ENCODE measurements around the gene TM4SF18.

TM4SF18 gene

GRCh38 chr3:149330609-149331331 lies 2.7 kb downstream of the TM4SF18 start:
- no peak for DNase-seq (ENCODE audit: low read depth, low spot score)

- DNase-seq (ENCODE audit: low read depth, low spot score), result no peak
These were observed 6.3 kb downstream of the TM4SF18 start for GRCh38 chr3:149327156-149327555.

GRCh38 chr3:149325581-149325980 lies 7.9 kb downstream of the TM4SF18 start:
- DNase-seq (ENCODE audit: low read depth, low spot score), result no peak

DNA sequence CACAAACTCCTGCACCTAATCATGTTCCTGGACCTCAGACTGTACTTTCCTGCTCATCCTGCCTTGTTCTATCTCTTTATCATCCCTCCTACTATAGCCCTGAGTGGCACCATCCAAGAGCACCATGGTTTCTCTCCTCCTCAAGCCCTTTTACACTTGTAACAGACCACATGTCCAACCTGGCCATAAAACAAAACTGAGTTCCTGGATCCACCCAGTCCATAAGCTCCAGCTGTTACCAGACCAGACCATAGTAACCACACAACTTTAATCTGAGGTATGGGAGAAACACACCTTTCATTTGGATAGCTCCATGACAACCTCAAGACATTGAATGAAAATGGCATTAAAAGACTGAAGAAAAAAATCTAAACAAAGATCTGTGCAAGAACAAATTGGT lies 9.1 kb downstream of the TM4SF18 start:
- DNase-seq (ENCODE audit: low read depth, low spot score), result no peak

GRCh38 chr3:149321640-149322039 lies 11.8 kb downstream of the TM4SF18 start:
- no peak for DNase-seq (ENCODE audit: low read depth, low spot score)

DNA sequence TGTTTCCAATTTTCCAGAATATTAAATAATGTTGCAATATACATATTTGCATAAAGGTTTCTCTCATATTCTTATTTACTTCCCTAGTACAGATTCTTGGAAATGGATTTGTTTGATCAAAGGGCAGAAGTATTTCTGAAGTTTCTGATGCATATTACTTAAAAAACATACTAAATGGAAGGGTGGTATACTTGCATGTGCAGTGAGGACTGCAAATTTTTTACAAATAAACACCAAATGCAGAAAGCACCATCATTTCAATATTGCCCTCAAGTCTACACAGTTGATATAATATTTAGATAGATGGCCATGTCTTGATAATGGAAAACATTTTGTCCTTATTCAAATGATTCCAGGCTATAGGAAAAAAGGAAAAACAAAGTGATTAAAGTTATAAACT lies 12.3 kb downstream of the TM4SF18 start:
- DNase-seq (ENCODE audit: low read depth, low spot score), result no peak

- no peak for DNase-seq (ENCODE audit: low read depth, low spot score)
These were observed 13.7 kb downstream of the TM4SF18 start for GRCh38 chr3:149319750-149320149.

GRCh38 chr3:149317072-149317471 lies 16.4 kb downstream of the TM4SF18 start:
- DNase-seq (ENCODE audit: low read depth, low spot score), result no peak

- DNase-seq (ENCODE audit: low read depth, low spot score), result no peak
These were observed 17.0 kb downstream of the TM4SF18 start for GRCh38 chr3:149316437-149316836.

DNA sequence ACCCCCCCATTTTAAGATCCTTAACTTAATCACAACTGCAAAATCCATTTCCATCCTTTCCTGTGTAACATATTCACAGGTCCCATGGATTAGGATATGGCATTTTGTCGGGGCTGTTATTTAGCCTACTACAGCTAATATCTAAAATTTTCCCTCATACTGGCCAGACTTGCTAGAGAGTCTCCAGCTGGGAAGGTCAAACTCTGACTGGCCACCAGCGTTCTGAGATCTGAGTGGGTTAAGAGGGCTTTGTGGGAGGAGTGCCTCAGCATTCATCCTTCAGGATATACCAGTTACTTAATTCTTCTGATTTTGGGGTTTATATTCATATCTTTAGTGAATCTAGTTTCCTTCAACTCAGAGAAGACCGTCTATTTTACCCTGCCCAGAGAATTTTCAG lies 17.7 kb downstream of the TM4SF18 start:
- DNase-seq (ENCODE audit: low read depth, low spot score), result no peak

- no peak for DNase-seq (ENCODE audit: low read depth, low spot score)
These were observed 18.4 kb downstream of the TM4SF18 start for GRCh38 chr3:149314807-149315578.

DNA sequence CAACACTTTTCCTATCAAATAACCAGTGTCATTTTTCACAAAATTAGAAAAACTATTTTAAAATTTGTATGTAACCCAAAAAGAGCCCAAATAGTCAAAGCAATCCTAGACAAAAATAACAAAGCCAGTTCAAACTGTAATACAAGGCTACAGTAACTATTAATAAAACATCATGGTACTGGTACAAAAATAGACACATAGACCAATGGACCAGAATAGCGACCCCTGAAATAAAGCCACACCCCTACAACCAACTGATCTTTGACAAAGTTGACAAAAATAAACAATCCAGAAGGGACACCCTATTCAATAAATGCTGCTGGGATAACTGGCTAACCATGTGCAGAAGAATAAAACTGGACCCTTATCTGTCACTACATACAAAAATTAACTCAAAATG lies 19.9 kb downstream of the TM4SF18 start:
- DNase-seq (ENCODE audit: low read depth, low spot score), result no peak

DNA sequence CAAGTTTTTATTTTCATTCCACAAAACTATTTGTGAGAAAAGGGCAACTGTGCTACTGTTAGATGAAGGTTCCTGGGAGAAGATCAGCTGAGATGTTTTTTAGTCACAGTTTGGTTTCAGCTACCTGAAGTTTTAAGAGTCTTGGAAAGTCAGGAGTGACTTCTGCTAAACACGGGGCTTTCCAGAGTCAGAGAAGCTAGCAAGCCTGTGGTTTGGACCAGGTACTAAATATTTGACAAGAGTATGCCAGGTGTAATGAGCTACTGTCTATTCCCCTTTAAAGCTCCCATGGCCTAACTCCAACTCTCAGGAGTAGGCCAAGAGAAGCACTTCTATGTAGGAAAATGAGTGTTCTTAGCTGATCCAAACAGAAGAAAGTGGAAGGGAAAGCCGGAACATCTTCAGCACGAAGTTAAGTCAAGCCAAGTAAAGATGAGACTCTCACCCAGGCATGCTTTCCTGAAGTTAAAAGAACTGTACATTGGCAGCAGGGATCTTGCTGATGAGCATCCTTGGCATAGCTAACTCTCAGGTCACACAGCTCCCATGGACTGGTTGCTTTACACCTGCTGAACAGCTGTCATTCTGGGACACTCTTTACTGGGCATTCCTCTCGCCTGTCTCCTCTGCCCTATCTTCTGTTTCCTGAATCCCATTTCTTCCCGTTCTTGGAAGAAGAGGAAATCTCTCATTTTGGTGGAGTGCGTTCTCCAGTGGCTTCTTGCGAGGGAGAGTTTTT lies 22.5 kb downstream of the TM4SF18 start:
- DNase-seq (ENCODE audit: low read depth, low spot score), result no peak

- no peak for DNase-seq (ENCODE audit: low read depth, low spot score)
These were observed 26.0 kb downstream of the TM4SF18 start for GRCh38 chr3:149307435-149307783.

- no peak for DNase-seq (ENCODE audit: low read depth, low spot score)
These were observed 26.5 kb downstream of the TM4SF18 start for GRCh38 chr3:149306751-149307434.

DNA sequence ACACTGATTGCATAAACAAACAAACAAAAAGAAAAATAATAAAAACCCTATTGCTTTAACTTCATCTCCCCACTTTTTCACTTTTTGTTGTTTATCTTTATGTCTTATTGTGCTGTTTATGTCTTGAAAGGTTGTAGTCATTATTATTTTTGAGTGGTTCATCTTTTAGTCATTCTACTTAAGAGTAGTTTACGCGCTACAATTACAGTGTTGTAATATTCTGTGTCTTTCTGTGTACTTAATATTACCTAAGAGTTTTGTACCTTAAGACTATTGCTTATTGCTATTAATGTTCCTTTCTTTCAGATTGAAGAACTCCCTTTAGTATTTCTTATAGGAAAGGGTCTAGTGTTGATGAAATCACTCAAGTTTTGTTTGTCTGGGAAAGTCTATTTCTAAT lies 28.1 kb downstream of the TM4SF18 start:
- DNase-seq (ENCODE audit: low read depth, low spot score), result no peak

DNA sequence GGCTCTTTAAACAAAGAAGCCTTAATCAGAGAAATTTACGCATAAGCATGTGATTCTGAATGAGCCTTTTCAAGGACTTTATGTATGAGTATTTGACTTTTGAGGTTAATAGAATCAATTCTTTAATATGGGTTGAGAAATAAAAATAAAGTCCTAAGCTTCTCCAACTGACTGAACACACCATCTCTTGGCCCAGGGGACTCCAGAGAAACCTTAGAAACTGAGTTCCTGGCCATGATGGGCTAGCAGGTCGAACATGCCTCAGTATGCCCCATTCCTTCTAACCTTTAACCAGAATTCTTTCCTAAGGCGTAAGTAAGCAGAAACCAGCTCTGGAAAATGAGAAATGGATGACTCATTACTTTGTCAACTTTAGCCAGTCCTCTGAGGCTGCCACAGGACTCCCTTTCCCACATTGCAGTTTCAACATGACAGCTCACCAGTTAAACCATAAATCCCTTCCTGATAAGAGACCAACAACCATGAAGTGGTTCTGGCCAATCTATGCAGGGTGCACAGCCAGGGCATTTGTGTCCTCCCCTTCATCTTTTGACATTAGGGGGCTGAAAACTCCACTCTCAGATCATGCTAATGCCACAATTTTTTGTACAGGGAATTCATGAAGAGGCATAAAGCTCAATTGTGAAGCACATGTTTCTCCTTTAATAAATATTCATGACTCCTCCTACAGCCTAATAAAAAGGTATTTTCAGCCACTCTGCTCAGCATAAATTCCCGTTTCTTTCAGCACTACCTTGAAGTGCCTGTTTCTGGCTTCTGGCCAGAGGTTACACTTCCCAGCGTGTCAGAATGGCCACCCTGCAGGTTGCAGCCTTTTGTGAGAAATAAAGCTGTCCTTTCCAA lies 33.3 kb downstream of the TM4SF18 start:
- DNase-seq (ENCODE audit: low read depth, low spot score), result peak; percentile 59

- no peak for DNase-seq (ENCODE audit: low read depth, low spot score)
These were observed 36.5 kb downstream of the TM4SF18 start for GRCh38 chr3:149296972-149297371.

DNA sequence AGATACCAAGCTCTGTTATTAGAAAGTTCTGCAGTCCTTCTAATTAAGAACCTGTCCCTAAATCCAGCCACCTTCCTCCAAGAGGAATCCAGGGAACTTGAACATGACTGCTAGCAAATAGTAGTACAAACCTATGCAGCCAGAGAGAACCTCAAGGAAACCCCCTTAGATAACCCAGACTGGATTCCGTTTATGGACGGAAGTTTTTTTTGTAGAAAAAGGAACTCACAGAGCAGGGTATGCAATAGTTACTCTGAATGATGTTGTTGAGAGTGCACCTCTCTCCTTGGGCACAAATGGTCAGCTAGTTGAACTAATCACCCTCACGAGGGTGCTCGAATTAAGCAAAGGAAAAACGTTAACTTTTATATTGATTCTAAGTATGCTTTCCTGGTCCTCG lies 40.8 kb downstream of the TM4SF18 start:
- DNase-seq (ENCODE audit: low read depth, low spot score), result no peak

GRCh38 chr3:149291178-149291577 lies 42.3 kb downstream of the TM4SF18 start:
- no peak for DNase-seq (ENCODE audit: low read depth, low spot score)

- DNase-seq (ENCODE audit: low read depth, low spot score), result no peak
These were observed 44.8 kb downstream of the TM4SF18 start for GRCh38 chr3:149288655-149289054.

Measured in smooth muscle cell of the brain vasculature (primary cell).